ENCODE measurements around the gene PSMD10.

The PSMD10 gene

DNA sequence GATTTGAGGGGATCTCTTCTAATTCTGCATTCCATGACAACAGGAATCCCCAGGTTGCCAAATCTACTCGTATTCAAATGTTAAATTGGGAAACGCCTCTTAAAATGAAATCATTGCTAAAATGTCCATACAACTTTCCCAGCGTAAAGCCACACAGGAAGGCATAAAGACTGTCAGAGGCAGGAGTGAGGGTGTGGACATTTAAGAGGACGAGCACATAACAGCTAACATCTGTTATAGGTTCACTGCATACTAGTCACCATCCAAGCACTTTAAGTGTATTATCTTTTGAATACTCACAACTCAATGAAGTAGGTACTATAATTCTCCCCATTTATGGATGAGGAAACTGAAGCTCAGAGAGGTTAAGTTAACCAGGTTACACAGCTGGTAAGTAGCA is 35.8 kb upstream of the PSMD10 start:
- Histone ChIP-seq H3K14ac (ENCODE audit: low read length) (no peak overlapping the region), H3K4ac (ENCODE audit: low read length) (no peak overlapping the region), H4K91ac (ENCODE audit: low read depth, low read length, poor library complexity) (no peak overlapping the region), H2BK5ac (ENCODE audit: low read length) (no peak overlapping the region), H2BK15ac (ENCODE audit: low read length) (no peak overlapping the region), H3K27me3 (ENCODE audit: control insufficient read depth in 3 of 3, insufficient read depth in 3 of 3, low read depth in 1 of 3, low read length in 3 of 3) (no peaks in the 10 kb centered on the region), H3K4me3 (ENCODE audit: low read length in 2 of 2) (no peak overlapping the region), H3K36me3 (replicated peaks in 1 of 2; ENCODE audit: control insufficient read depth in 2 of 2, insufficient read depth in 2 of 2, low read length in 2 of 2) (no peaks in the 10 kb centered on the region), H3K4me2 (ENCODE audit: insufficient read depth, low read length, poor library complexity, severe bottlenecking) (no peak overlapping the region), H2AFZ (ENCODE audit: low read length) (no peak overlapping the region), H2AK5ac (ENCODE audit: low read depth, low read length) (no peak overlapping the region), H3K4me1 (ENCODE audit: control insufficient read depth in 2 of 2, insufficient read depth in 1 of 2, low read depth in 1 of 2, low read length in 2 of 2) (peaks cover 0 to 10% of the 10 kb centered on the region in 2 donors), H3K9ac (ENCODE audit: low read depth, low read length, poor library complexity) (no peak overlapping the region), H3K23ac (ENCODE audit: low read depth, low read length, poor library complexity) (no peak overlapping the region), H3K79me1 (ENCODE audit: low read depth, low read length) (no peaks in the 10 kb centered on the region), H2BK120ac (ENCODE audit: low read depth, low read length) (no peak overlapping the region), H3K27ac (replicated peaks; ENCODE audit: low read length) (no peak overlapping the region), H2BK12ac (ENCODE audit: low read length) (no peak overlapping the region), H3K18ac (ENCODE audit: low read length) (no peak overlapping the region), H4K8ac (ENCODE audit: low read depth, low read length) (no peak overlapping the region), H3K9me3 (replicated peaks in 1 of 2; ENCODE audit: control insufficient read depth in 2 of 2, insufficient read depth in 1 of 2, low read depth in 1 of 2, low read length in 2 of 2) (no peaks in the 10 kb centered on the region)
- DNase-seq (ENCODE audit: low spot score), result no peak
- no CpG with 5 or more reads among the region's 4 CpGs for WGBS, 2 donors (ENCODE audit: extremely low coverage in 2 of 2, insufficient read length in 2 of 2, insufficient replicate concordance in 1 of 2)

DNA sequence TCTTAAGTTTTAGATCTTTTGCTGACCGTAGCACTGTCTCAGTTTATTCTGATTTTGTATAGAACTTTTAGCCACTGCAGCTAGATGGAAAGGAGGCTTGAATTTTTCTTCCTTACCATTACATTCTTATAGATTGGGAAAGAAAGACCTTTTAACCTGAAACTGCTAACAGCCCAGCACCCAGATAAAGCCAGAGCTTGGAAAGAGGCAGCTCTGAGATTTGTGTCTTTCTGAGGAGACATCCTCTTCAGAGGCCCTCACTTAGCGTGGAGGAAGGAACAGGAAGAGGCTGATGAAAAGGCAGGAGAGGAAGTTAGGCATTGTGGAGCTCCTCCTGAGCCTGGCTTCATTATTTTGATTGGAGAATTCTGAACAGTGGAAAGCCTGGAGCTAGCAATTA is 35.3 kb upstream of the PSMD10 start:
- Histone ChIP-seq H2BK5ac (ENCODE audit: low read length) (no peak overlapping the region), H3K23ac (ENCODE audit: low read depth, low read length, poor library complexity) (no peak overlapping the region), H2BK120ac (ENCODE audit: low read depth, low read length) (no peak overlapping the region), H3K4ac (ENCODE audit: low read length) (no peak overlapping the region), H2AK5ac (ENCODE audit: low read depth, low read length) (no peak overlapping the region), H2BK12ac (ENCODE audit: low read length) (no peak overlapping the region), H3K18ac (ENCODE audit: low read length) (no peak overlapping the region), H3K14ac (ENCODE audit: low read length) (no peak overlapping the region), H3K9me3 (replicated peaks in 1 of 2; ENCODE audit: control insufficient read depth in 2 of 2, insufficient read depth in 1 of 2, low read depth in 1 of 2, low read length in 2 of 2) (no peaks in the 10 kb centered on the region), H3K9ac (ENCODE audit: low read depth, low read length, poor library complexity) (no peak overlapping the region), H3K4me1 (ENCODE audit: control insufficient read depth in 2 of 2, insufficient read depth in 1 of 2, low read depth in 1 of 2, low read length in 2 of 2) (peaks cover 0 to 10% of the 10 kb centered on the region in 2 donors), H4K8ac (ENCODE audit: low read depth, low read length) (no peak overlapping the region), H2AFZ (ENCODE audit: low read length) (peak overlapping the region; percentile 2), H3K36me3 (replicated peaks in 1 of 2; ENCODE audit: control insufficient read depth in 2 of 2, insufficient read depth in 2 of 2, low read length in 2 of 2) (no peaks in the 10 kb centered on the region), H3K27me3 (ENCODE audit: control insufficient read depth in 3 of 3, insufficient read depth in 3 of 3, low read depth in 1 of 3, low read length in 3 of 3) (no peaks in the 10 kb centered on the region), H4K91ac (ENCODE audit: low read depth, low read length, poor library complexity) (no peak overlapping the region), H3K79me1 (ENCODE audit: low read depth, low read length) (no peaks in the 10 kb centered on the region), H3K4me2 (ENCODE audit: insufficient read depth, low read length, poor library complexity, severe bottlenecking) (no peak overlapping the region), H3K27ac (replicated peaks; ENCODE audit: low read length) (no peak overlapping the region), H3K4me3 (ENCODE audit: low read length in 2 of 2) (no peak overlapping the region), H2BK15ac (ENCODE audit: low read length) (no peak overlapping the region)
- no CpG with 5 or more reads among the region's 2 CpGs for WGBS, 2 donors (ENCODE audit: extremely low coverage in 2 of 2, insufficient read length in 2 of 2, insufficient replicate concordance in 1 of 2)
- DNase-seq (ENCODE audit: low spot score), result no peak

DNA sequence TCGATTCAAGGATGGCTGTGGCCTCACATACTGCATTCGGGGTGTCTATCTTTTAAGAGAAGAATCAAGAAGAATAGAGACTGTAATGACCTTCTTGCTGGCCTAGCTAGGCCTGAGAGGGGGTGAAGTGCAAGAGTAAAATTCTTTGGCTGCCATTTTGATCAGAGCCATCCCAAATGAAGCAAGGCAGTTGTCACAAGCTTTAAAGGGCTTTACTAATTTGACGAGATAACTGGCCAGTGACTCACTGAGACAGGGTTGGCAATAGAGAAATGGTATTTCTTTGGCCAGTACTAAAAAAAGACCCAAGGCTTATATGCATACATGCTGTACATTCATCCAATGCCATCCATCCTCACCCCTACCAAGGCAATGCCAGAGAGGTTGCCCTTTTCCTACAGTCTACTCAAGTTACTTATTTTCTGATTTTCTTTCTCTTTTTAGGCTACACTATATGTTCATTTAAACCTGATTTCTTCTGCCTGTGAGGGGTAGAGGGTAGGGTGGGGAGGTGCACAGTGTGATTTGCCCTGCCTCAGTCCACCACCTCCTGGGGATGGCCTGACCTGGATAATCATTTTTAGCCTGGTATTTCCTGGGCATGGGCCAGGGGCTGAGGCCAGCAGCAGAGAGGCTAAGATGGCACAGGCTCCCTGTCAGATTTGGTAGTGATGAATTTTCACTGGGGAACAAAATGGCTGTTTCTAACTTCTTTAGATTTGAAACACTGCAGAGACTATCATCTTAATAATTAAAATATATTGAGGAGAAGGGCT is 32.4 kb upstream of the PSMD10 start:
- Histone ChIP-seq H3K4me1 (ENCODE audit: control insufficient read depth in 2 of 2, insufficient read depth in 1 of 2, low read depth in 1 of 2, low read length in 2 of 2) (peaks cover 0 to 8% of the 10 kb centered on the region in 2 donors), H2BK12ac (ENCODE audit: low read length) (no peak overlapping the region), H3K36me3 (replicated peaks in 1 of 2; ENCODE audit: control insufficient read depth in 2 of 2, insufficient read depth in 2 of 2, low read length in 2 of 2) (no peaks in the 10 kb centered on the region), H4K91ac (ENCODE audit: low read depth, low read length, poor library complexity) (no peak overlapping the region), H3K9me3 (replicated peaks in 1 of 2; ENCODE audit: control insufficient read depth in 2 of 2, insufficient read depth in 1 of 2, low read depth in 1 of 2, low read length in 2 of 2) (no peaks in the 10 kb centered on the region), H3K79me1 (ENCODE audit: low read depth, low read length) (no peaks in the 10 kb centered on the region), H2BK5ac (ENCODE audit: low read length) (no peak overlapping the region), H2BK120ac (ENCODE audit: low read depth, low read length) (no peak overlapping the region), H4K8ac (ENCODE audit: low read depth, low read length) (no peak overlapping the region), H3K18ac (ENCODE audit: low read length) (no peak overlapping the region), H3K14ac (ENCODE audit: low read length) (no peak overlapping the region), H2BK15ac (ENCODE audit: low read length) (no peak overlapping the region), H3K4me3 (ENCODE audit: low read length in 2 of 2) (no peak overlapping the region), H3K9ac (ENCODE audit: low read depth, low read length, poor library complexity) (no peak overlapping the region), H3K4me2 (ENCODE audit: insufficient read depth, low read length, poor library complexity, severe bottlenecking) (no peak overlapping the region), H3K27ac (replicated peaks; ENCODE audit: low read length) (no peak overlapping the region), H3K27me3 (ENCODE audit: control insufficient read depth in 3 of 3, insufficient read depth in 3 of 3, low read depth in 1 of 3, low read length in 3 of 3) (peaks cover 0 to 4% (median 0%) of the 10 kb centered on the region in 3 experiments), H2AFZ (ENCODE audit: low read length) (no peak overlapping the region), H2AK5ac (ENCODE audit: low read depth, low read length) (no peak overlapping the region), H3K23ac (ENCODE audit: low read depth, low read length, poor library complexity) (no peak overlapping the region), H3K4ac (ENCODE audit: low read length) (no peak overlapping the region)
- no peak for DNase-seq (ENCODE audit: low spot score)
- WGBS, 2 donors (ENCODE audit: extremely low coverage in 2 of 2, insufficient read length in 2 of 2, insufficient replicate concordance in 1 of 2), result no CpG with 5 or more reads among the region's 3 CpGs

DNA sequence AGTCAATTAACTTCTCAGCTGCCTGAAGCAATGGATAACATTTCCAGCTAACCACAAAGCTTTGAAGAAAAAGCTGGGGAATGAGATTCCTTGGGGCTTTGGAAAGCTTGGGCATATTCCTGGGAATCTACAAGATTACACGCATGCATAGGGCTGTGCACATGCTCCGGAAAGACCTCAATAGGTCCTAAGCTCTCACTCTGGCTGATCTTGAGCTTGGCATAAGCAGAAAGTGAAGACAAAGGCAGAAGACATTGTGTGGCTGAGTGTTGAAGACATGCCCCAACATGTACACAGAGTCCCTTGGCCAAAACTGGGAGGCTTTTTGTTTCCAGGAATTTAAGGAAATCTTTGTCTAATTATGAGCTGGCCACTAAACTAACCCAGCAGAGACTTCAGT is 31.4 kb upstream of the PSMD10 start:
- H2BK5ac ChIP-seq (ENCODE audit: low read length), result no peak overlapping the region
- H3K18ac ChIP-seq (ENCODE audit: low read length), result no peak overlapping the region
- H3K27me3 ChIP-seq (ENCODE audit: control insufficient read depth in 3 of 3, insufficient read depth in 3 of 3, low read depth in 1 of 3, low read length in 3 of 3), result peaks cover 0 to 9% (median 0%) of the 10 kb centered on the region in 3 experiments
- no peak overlapping the region for H2BK120ac ChIP-seq (ENCODE audit: low read depth, low read length)
- no peak overlapping the region for H2BK12ac ChIP-seq (ENCODE audit: low read length)
- H3K14ac ChIP-seq (ENCODE audit: low read length), result no peak overlapping the region
- no peak overlapping the region for H2BK15ac ChIP-seq (ENCODE audit: low read length)
- no peak overlapping the region for H4K91ac ChIP-seq (ENCODE audit: low read depth, low read length, poor library complexity)
- no peak overlapping the region for H3K4ac ChIP-seq (ENCODE audit: low read length)
- WGBS, 2 donors (ENCODE audit: extremely low coverage in 2 of 2, insufficient read length in 2 of 2, insufficient replicate concordance in 1 of 2), result no CpG with 5 or more reads among the region's 2 CpGs
- no peak overlapping the region for H4K8ac ChIP-seq (ENCODE audit: low read depth, low read length)
- no peak for DNase-seq (ENCODE audit: low spot score)
- no peak overlapping the region for H2AK5ac ChIP-seq (ENCODE audit: low read depth, low read length)
- H3K36me3 ChIP-seq (replicated peaks in 1 of 2; ENCODE audit: control insufficient read depth in 2 of 2, insufficient read depth in 2 of 2, low read length in 2 of 2), result no peaks in the 10 kb centered on the region
- H3K9me3 ChIP-seq (replicated peaks in 1 of 2; ENCODE audit: control insufficient read depth in 2 of 2, insufficient read depth in 1 of 2, low read depth in 1 of 2, low read length in 2 of 2), result no peaks in the 10 kb centered on the region
- no peak overlapping the region for H3K23ac ChIP-seq (ENCODE audit: low read depth, low read length, poor library complexity)
- no peak overlapping the region for H3K9ac ChIP-seq (ENCODE audit: low read depth, low read length, poor library complexity)
- H3K4me1 ChIP-seq (ENCODE audit: control insufficient read depth in 2 of 2, insufficient read depth in 1 of 2, low read depth in 1 of 2, low read length in 2 of 2), result peaks cover 0 to 8% of the 10 kb centered on the region in 2 donors
- H3K4me2 ChIP-seq (ENCODE audit: insufficient read depth, low read length, poor library complexity, severe bottlenecking), result no peak overlapping the region
- peak overlapping the region; percentile 26 for H2AFZ ChIP-seq (ENCODE audit: low read length)
- H3K79me1 ChIP-seq (ENCODE audit: low read depth, low read length), result no peaks in the 10 kb centered on the region
- no peak overlapping the region for H3K4me3 ChIP-seq (ENCODE audit: low read length in 2 of 2)
- no peak overlapping the region for H3K27ac ChIP-seq (replicated peaks; ENCODE audit: low read length)
